BLaER1 treated with 17β-estradiol and CSF1 and Interleukin-3, amounts not matched to agents 10 nM and 100 nM (cell line): ENCODE data around the gene RIBC2.

Source experiments
- H3K27ac ChIP-seq, 11 experiments: shearing (Covaris generic); formaldehyde crosslinking; 2 replicates each; pipeline ENCODE4 v1.8.1; 2022
- H3K27me3 ChIP-seq, 11 experiments: shearing (Covaris generic); formaldehyde crosslinking; 2 replicates each; pipeline ENCODE4 v1.8.1; 2022
- H3K36me3 ChIP-seq, 11 experiments: shearing (Covaris generic); formaldehyde crosslinking; 2 replicates each; pipeline ENCODE4 v1.8.1; 2022
- H3K4me1 ChIP-seq, 10 experiments: shearing (Covaris generic); formaldehyde crosslinking; 2 replicates each; pipeline ENCODE4 v1.8.1; 2022
- H3K4me2 ChIP-seq, 11 experiments: shearing (Covaris generic); formaldehyde crosslinking; 2 replicates each; pipeline ENCODE4 v1.8.1; 2022
- H3K4me3 ChIP-seq, 10 experiments: shearing (Covaris generic); formaldehyde crosslinking; 2 replicates each; pipeline ENCODE4 v1.8.1; 2022
- H3K9ac ChIP-seq, 11 experiments: shearing (Covaris generic); formaldehyde crosslinking; 2 replicates each; pipeline ENCODE4 v1.8.1; 2022
- H3K9me3 ChIP-seq, 11 experiments: shearing (Covaris generic); formaldehyde crosslinking; replicated peaks in 1 of 11; 2 replicates each; pipeline ENCODE4 v1.8.1; 2022
- H4K20me1 ChIP-seq, 11 experiments: shearing (Covaris generic); formaldehyde crosslinking; 2 replicates each; pipeline ENCODE4 v1.8.1; 2022
- Cebpa-rat ChIP-seq, 11 experiments: shearing (Covaris generic); IDR thresholded peaks; 2 replicates each; pipeline ENCODE4 v1.8.1; 2022

RIBC2 gene

GRCh38 chr22:45470871-45471270 is 57.4 kb downstream of the RIBC2 start:
- peaks cover 14 to 23% (median 20%) of the 10 kb centered on the region in 11 experiments; a peak in 21 of 22 replicates for H3K9me3 ChIP-seq
- no peak for TF ChIP-seq Cebpa-rat (IDR thresholded peaks at IDR 0.05)
- H3K4me2 ChIP-seq = no peak overlapping the region
- H3K27me3 ChIP-seq = no peaks in the 10 kb centered on the region; a peak in 1 of 22 replicates
- H3K4me1 ChIP-seq = peaks cover 29 to 50% (median 37%) of the 10 kb centered on the region in 10 experiments
- no peaks in the 10 kb centered on the region for H3K36me3 ChIP-seq
- H3K27ac ChIP-seq = no peak overlapping the region
- no peak overlapping the region for H3K9ac ChIP-seq
- H3K4me3 ChIP-seq = no peak overlapping the region
- no peaks in the 10 kb centered on the region for H4K20me1 ChIP-seq

DNA sequence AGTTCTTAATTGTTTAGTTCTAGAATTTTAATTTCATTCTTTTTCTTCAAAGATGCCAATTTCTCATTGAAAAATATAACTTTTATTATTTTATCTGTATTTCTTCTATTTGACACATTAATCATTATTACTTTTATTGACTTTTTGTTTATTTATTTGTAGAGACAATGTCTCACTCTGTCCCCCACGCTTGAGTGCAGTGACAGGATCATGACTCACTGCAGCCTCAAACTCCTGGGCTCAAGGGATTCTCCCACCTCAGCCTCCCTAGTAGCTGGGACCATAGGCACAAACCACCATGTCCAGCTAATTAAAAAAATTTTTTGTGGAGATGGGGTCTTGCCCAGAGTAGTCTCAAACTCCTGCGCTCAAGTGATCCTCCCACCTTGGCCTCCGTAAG is 58.9 kb downstream of the RIBC2 start:
- no peak for TF ChIP-seq Cebpa-rat (IDR thresholded peaks at IDR 0.05)
- Histone ChIP-seq H3K27me3 (no peaks in the 10 kb centered on the region; a peak in 1 of 22 replicates), H3K4me3 (no peak overlapping the region), H3K36me3 (no peaks in the 10 kb centered on the region), H3K9ac (no peak overlapping the region), H3K9me3 (peaks cover 5 to 12% (median 10%) of the 10 kb centered on the region in 11 experiments; a peak in 20 of 22 replicates), H3K27ac (no peak overlapping the region), H3K4me1 (peaks cover 31 to 61% (median 50%) of the 10 kb centered on the region in 10 experiments), H3K4me2 (peak overlapping the region in 2 of 11 experiments; percentile 14 to 51; a peak in 3 of 22 replicates), H4K20me1 (no peaks in the 10 kb centered on the region)

GRCh38 chr22:45473626-45474237 is 60.2 kb downstream of the RIBC2 start:
- Histone ChIP-seq H3K9ac (no peak overlapping the region), H3K4me2 (peak overlapping the region in 6 of 11 experiments; percentile 9 to 55 (median 23); a peak in 7 of 22 replicates)

GRCh38 chr22:45475063-45475747 is 61.7 kb downstream of the RIBC2 start:
- Histone ChIP-seq H3K4me3 (no peak overlapping the region), H4K20me1 (no peaks in the 10 kb centered on the region), H3K4me1 (peaks cover 15 to 45% (median 36%) of the 10 kb centered on the region in 10 experiments), H3K36me3 (no peaks in the 10 kb centered on the region), H3K9ac (peak overlapping the region in 4 of 11 experiments; percentile 31 to 62 (median 57); a peak in 5 of 22 replicates), H3K4me2 (peak overlapping the region in 9 of 11 experiments; percentile 28 to 79 (median 69); a peak in 18 of 22 replicates), H3K27me3 (no peaks in the 10 kb centered on the region; a peak in 1 of 22 replicates), H3K27ac (peak overlapping the region in 6 of 11 experiments; percentile 4 to 81 (median 69); a peak in 10 of 22 replicates), H3K9me3 (peaks cover 0 to under 1% (median 0%) of the 10 kb centered on the region in 11 experiments; a peak in 4 of 22 replicates)
- peak in 4 of 11 experiments; percentile 31 to 83 (median 62); a peak in 5 of 22 replicates for TF ChIP-seq Cebpa-rat (IDR thresholded peaks at IDR 0.05)

More at GRCh38 chr22:45473626-45474237, 60.2 kb downstream of the RIBC2 start:
- no peaks in the 10 kb centered on the region for H4K20me1 ChIP-seq
- peaks cover 30 to 59% (median 50%) of the 10 kb centered on the region in 10 experiments for H3K4me1 ChIP-seq
- H3K27me3 ChIP-seq = no peaks in the 10 kb centered on the region; a peak in 1 of 22 replicates
- TF ChIP-seq Cebpa-rat (IDR thresholded peaks at IDR 0.05) = no peak
- H3K27ac ChIP-seq = peak overlapping the region in 3 of 11 experiments; percentile 3 to 49 (median 13); a peak in 3 of 22 replicates
- H3K9me3 ChIP-seq = no peaks in the 10 kb centered on the region
- H3K4me3 ChIP-seq = no peak overlapping the region
- H3K36me3 ChIP-seq = no peaks in the 10 kb centered on the region

GRCh38 chr22:45475851-45476514 is 62.5 kb downstream of the RIBC2 start:
- no peak for TF ChIP-seq Cebpa-rat (IDR thresholded peaks at IDR 0.05)
- Histone ChIP-seq H4K20me1 (no peaks in the 10 kb centered on the region), H3K36me3 (no peaks in the 10 kb centered on the region), H3K4me1 (peaks cover 13 to 44% (median 35%) of the 10 kb centered on the region in 10 experiments), H3K4me2 (peak overlapping the region in 9 of 11 experiments; percentile 28 to 79 (median 69); a peak in 18 of 22 replicates), H3K9ac (peak overlapping the region in 4 of 11 experiments; percentile 31 to 62 (median 57); a peak in 7 of 22 replicates), H3K27me3 (no peaks in the 10 kb centered on the region; a peak in 1 of 22 replicates), H3K4me3 (no peak overlapping the region), H3K9me3 (peaks cover 6 to 8% (median 7%) of the 10 kb centered on the region in 11 experiments), H3K27ac (peak overlapping the region in 6 of 11 experiments; percentile 4 to 81 (median 69); a peak in 10 of 22 replicates)

DNA sequence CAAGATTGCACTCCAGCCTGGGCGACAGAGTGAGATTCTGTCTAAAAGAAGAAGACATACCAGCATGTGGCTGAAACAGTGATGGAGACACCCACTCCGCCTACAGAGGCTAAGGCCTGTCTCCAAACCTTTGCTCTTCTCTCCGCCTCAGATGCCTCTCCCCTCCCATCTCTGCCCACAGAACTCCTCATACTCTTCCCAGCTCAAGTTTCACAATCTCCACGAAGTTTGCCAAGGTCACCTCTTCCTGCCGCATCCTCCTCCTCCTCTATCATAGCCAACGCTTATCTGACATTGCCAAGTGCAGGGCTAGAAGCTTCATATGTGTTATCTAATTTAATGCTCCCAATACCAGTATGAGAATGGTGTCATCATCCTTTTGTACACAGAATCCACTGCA is 63.3 kb downstream of the RIBC2 start:
- Histone ChIP-seq H4K20me1 (no peaks in the 10 kb centered on the region), H3K9ac (peak overlapping the region in 3 of 11 experiments; percentile 31 to 60 (median 54); a peak in 2 of 22 replicates), H3K4me3 (no peak overlapping the region), H3K9me3 (peaks cover 8 to 16% (median 11%) of the 10 kb centered on the region in 11 experiments), H3K4me1 (peaks cover 8 to 39% (median 31%) of the 10 kb centered on the region in 10 experiments), H3K27me3 (no peaks in the 10 kb centered on the region; a peak in 1 of 22 replicates), H3K4me2 (peak overlapping the region in 6 of 11 experiments; percentile 63 to 79 (median 72); a peak in 10 of 22 replicates), H3K36me3 (no peaks in the 10 kb centered on the region), H3K27ac (peak overlapping the region in 4 of 11 experiments; percentile 63 to 81 (median 78); a peak in 7 of 22 replicates)
- no peak for TF ChIP-seq Cebpa-rat (IDR thresholded peaks at IDR 0.05)

DNA sequence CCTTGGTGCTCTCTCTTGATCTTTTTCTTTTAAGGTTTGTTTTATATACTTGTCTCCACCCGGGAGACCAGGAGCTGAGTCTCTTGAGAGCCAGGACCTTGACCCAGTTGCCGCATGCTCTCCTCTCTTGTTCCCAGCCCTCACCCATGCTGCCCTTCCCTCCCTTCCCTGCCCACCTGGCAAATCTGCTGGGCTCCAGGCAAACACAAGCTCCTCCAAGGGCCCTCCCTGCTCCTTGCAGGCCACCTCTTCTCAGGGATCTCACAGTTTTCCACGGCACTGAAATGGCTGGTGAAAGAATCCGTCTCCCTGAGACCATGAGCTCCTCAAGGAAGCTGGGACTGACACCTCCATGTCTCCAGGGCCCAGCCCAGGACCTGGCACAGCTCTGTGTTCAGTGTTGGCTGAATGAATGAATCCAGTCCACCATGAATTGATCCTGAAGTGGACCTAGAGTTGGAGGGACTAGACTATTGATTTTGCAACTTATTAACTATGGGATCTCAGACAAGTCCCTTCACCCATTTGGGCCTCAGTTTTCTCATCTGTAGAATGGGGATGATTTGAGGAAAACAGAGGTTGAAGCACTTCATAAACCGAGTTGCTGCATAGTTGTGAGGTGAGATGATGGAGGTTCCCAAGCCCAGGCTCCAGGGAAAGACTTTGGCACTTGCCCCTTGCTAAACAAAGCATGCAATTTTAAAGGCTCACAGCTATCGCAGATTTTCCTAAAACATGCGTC is 64.0 kb downstream of the RIBC2 start:
- H3K36me3 ChIP-seq = no peaks in the 10 kb centered on the region

More for the DNA sequence above, 64.0 kb downstream of the RIBC2 start:
- Histone ChIP-seq H3K9me3 (peaks cover 8 to 16% (median 11%) of the 10 kb centered on the region in 11 experiments), H3K4me3 (no peak overlapping the region), H3K4me2 (peak overlapping the region in 3 of 11 experiments; percentile 66 to 79 (median 78); a peak in 3 of 22 replicates), H3K27me3 (no peaks in the 10 kb centered on the region; a peak in 1 of 22 replicates), H3K4me1 (peaks cover 1 to 39% (median 29%) of the 10 kb centered on the region in 10 experiments; a peak in 19 of 20 replicates), H4K20me1 (no peaks in the 10 kb centered on the region), H3K27ac (peak overlapping the region in 4 of 11 experiments; percentile 16 to 75 (median 40); a peak in 5 of 22 replicates), H3K9ac (no peak overlapping the region)
- no peak for TF ChIP-seq Cebpa-rat (IDR thresholded peaks at IDR 0.05)
